Stomach (tissue), 9 donors: ENCODE results near the gene PPP1R13B. TPM values are rescaled to one million over a fixed set of nuclear protein-coding genes. Genes with fewer than 3 reads are reported as not detected.

Source experiments
- DNase-seq, 2 donors: peaks; one replicate each; pipeline versions ENCODE4 v3.0.0 to v3.0.0-alpha.2; 2013 to 2019
- H3K27ac ChIP-seq, 5 donors: fragments of 200-600 bp in 4 of 5; sonication (generic) in 4 of 5; one replicate each; pipeline ENCODE4 v1.5.1; 2013 to 2019; ENCODE audit warnings: mild to moderate bottlenecking in 1 of 5, moderate library complexity in 1 of 5
- H3K27me3 ChIP-seq, 3 donors: fragments of 200-600 bp; sonication (generic); one replicate each; pipeline ENCODE4 v1.5.1; 2017 to 2019; ENCODE audit warnings: mixed run types in 1 of 3
- H3K36me3 ChIP-seq, 4 donors: fragments of 200-600 bp; sonication (generic); 1 replicate in 3 of 4; 2 replicates in 1 of 4; pipeline ENCODE4 v1.5.1; 2016 to 2019
- H3K4me1 ChIP-seq, 4 donors: fragments of 200-600 bp; sonication (generic); one replicate each; pipeline ENCODE4 v1.5.1; 2016 to 2019
- H3K4me3 ChIP-seq, 4 donors: fragments of 200-600 bp; sonication (generic) in 3 of 4; one replicate each; pipeline ENCODE4 v1.5.1; 2016 to 2019; ENCODE audit warnings: mild to moderate bottlenecking in 1 of 4
- H3K9me3 ChIP-seq, 4 donors: fragments of 200-600 bp; sonication (generic); one replicate each; pipeline ENCODE4 v1.5.1; 2016 to 2019
- EP300 ChIP-seq: sonication (generic); formaldehyde crosslinking; IDR thresholded peaks from one replicate; pipeline ENCODE4 v1.6.1; 2017; ENCODE audit warnings: antibody characterized with exemption
- POLR2A ChIP-seq, 4 donors: fragments of 450-650 bp; IDR thresholded peaks; one replicate each; pipeline ENCODE4 v1.6.1; 2016; ENCODE audit warnings: antibody characterized with exemption in 4 of 4, control low read depth in 2 of 4, mild to moderate bottlenecking in 1 of 4, moderate library complexity in 1 of 4
- POLR2AphosphoS5 ChIP-seq, 3 donors: sonication (generic); formaldehyde crosslinking; IDR thresholded peaks; one replicate each; pipeline ENCODE4 v1.6.1; 2016; ENCODE audit warnings: antibody characterized with exemption in 3 of 3
- WGBS, 5 donors: extraction: QIAGEN DNeasy Blood & Tissue Kit in 3 of 5; methylation state at CpG; one replicate each; pipeline versions ENCODE4 v1.1.5 to v1.1.7; 2013 to 2018; 5-methylcytosine and 5-hydroxymethylcytosine counted together
- intact Hi-C: fragments of 100-400 bp; cut with DNase I; formaldehyde crosslinking; loops from one replicate; pipeline ENCODE4 v1.15.1; 2023; ENCODE audit warnings: low total_unique reads
- polyA plus RNA-seq, 3 donors: library from polyadenylated mRNA; stranded (reverse); fragments of 200-250 nt; gene quantifications; one replicate each; pipeline ENCODE4 v1.2.3, GENCODE V29; 2013
- total RNA-seq, 5 donors: library from RNA; depleted of rRNA; stranded (reverse); fragments of >200 nt; gene quantifications; one replicate each; pipeline versions ENCODE4 v1.1.0 to v1.2.3, GENCODE V29; 2014 to 2016
- TF ChIP-seq, protein P1 (sequence below), 7 experiments: fragments of 450-650 bp in 4 of 7; fragments of 200-600 bp in 3 of 7; sonication (generic) in 3 of 7; IDR thresholded peaks; one replicate each; pipeline ENCODE4 v1.5.1; 2016 to 2019; ENCODE audit warnings: antibody characterized with exemption in 7 of 7, control low read depth in 2 of 7, mild to moderate bottlenecking in 1 of 7
- donor health status: healthy with polysubstance abuse.
- donor health status: Bipolar disorder and iron deficiency.
- donor health status: healthy.

The PPP1R13B gene
- total and polyA plus RNA-seq, 8 donors = 10.8 to 84.0 (median 18.3) TPM

- no peaks in the 10 kb centered on the region for H3K9me3 ChIP-seq
- TF ChIP-seq POLR2A (IDR thresholded peaks at IDR 0.05) = no peak
- no peak for TF ChIP-seq EP300
- TF ChIP-seq POLR2AphosphoS5 (IDR thresholded peaks at IDR 0.05) = no peak
- TF ChIP-seq, protein P1, sequence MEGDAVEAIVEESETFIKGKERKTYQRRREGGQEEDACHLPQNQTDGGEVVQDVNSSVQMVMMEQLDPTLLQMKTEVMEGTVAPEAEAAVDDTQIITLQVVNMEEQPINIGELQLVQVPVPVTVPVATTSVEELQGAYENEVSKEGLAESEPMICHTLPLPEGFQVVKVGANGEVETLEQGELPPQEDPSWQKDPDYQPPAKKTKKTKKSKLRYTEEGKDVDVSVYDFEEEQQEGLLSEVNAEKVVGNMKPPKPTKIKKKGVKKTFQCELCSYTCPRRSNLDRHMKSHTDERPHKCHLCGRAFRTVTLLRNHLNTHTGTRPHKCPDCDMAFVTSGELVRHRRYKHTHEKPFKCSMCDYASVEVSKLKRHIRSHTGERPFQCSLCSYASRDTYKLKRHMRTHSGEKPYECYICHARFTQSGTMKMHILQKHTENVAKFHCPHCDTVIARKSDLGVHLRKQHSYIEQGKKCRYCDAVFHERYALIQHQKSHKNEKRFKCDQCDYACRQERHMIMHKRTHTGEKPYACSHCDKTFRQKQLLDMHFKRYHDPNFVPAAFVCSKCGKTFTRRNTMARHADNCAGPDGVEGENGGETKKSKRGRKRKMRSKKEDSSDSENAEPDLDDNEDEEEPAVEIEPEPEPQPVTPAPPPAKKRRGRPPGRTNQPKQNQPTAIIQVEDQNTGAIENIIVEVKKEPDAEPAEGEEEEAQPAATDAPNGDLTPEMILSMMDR (IDR thresholded peaks at IDR 0.05) = no peak
- H3K27ac ChIP-seq = peak overlapping the region; percentile 74 to 87 (median 77)
- 64 to 79% (median 76%) methylated on average over 8 to 10 of the region's 10 CpGs for WGBS, 5 donors
- intact Hi-C loops = no loop called here
- H3K4me1 ChIP-seq = peaks cover 34 to 57% (median 51%) of the 10 kb centered on the region in 4 donors
- no peak overlapping the region for H3K4me3 ChIP-seq
- H3K36me3 ChIP-seq = no peaks in the 10 kb centered on the region
- no peak for DNase-seq
- no peaks in the 10 kb centered on the region for H3K27me3 ChIP-seq
Measured at GRCh38 chr14:103868242-103868897, 21.0 kb upstream of the PPP1R13B start.

DNA sequence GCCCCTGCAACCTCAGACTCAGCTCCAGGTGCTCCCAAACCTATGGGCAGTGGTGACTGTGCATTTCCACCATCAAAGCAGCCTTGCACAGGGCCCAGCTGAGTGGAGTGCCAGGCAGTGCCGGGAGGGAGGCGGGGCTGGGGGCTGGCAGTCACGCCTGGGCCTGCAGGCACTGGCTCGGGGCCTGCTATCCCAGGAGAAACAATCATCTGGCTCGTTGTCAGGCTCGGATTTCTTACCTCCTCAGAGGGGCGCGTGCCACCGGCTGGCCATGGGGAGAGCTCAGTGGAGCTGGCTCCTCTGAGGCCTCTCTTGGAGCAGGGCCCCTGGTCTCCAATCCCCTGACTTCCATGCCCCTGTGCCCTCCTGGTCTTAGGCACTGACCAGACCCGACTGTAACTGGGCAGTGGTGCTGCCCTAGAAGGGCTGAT is 20.2 kb upstream of the PPP1R13B start:
- WGBS, 5 donors = 0 to 34% (median 30%) methylated on average over 1 to 10 of the region's 10 CpGs
- Histone ChIP-seq H3K27me3 (no peaks in the 10 kb centered on the region), H3K36me3 (no peaks in the 10 kb centered on the region), H3K27ac (peak overlapping the region; percentile 74 to 87 (median 77)), H3K4me1 (peaks cover 30 to 49% (median 44%) of the 10 kb centered on the region in 4 donors), H3K4me3 (no peak overlapping the region), H3K9me3 (no peaks in the 10 kb centered on the region)
- intact Hi-C loops = no loop called here
- TF ChIP-seq POLR2AphosphoS5 (IDR thresholded peaks at IDR 0.05) = peak in 2 of 3 donors; percentile 48 to 54
- TF ChIP-seq POLR2A (IDR thresholded peaks at IDR 0.05) = no peak
- DNase-seq = peak; percentile 81 to 90

GRCh38 chr14:103867020-103867419 is 19.6 kb upstream of the PPP1R13B start:
- TF ChIP-seq, protein P1 (IDR thresholded peaks at IDR 0.05) = no peak
- TF ChIP-seq POLR2AphosphoS5 (IDR thresholded peaks at IDR 0.05) = no peak
- no peak for TF ChIP-seq EP300
- no peak for TF ChIP-seq POLR2A (IDR thresholded peaks at IDR 0.05)
- Histone ChIP-seq H3K9me3 (no peaks in the 10 kb centered on the region), H3K27ac (peak overlapping the region; percentile 74 to 87 (median 77)), H3K27me3 (no peaks in the 10 kb centered on the region), H3K4me1 (peaks cover 24 to 44% (median 39%) of the 10 kb centered on the region in 4 donors), H3K36me3 (no peaks in the 10 kb centered on the region), H3K4me3 (no peak overlapping the region)
- WGBS, 5 donors = 57 to 76% (median 66%) methylated on average over 10 of the region's 10 CpGs
- intact Hi-C loops = no loop called here
- DNase-seq = no peak

GRCh38 chr14:103863245-103863644 is 15.9 kb upstream of the PPP1R13B start:
- Histone ChIP-seq H3K36me3 (no peaks in the 10 kb centered on the region), H3K4me1 (peaks cover 15 to 28% (median 20%) of the 10 kb centered on the region in 4 donors), H3K27ac (no peak overlapping the region), H3K4me3 (no peak overlapping the region), H3K27me3 (no peaks in the 10 kb centered on the region), H3K9me3 (no peaks in the 10 kb centered on the region)
- intact Hi-C loops = no loop called here
- DNase-seq = no peak
- TF ChIP-seq POLR2A (IDR thresholded peaks at IDR 0.05) (no peak), EP300 (no peak), POLR2AphosphoS5 (IDR thresholded peaks at IDR 0.05) (no peak)
- TF ChIP-seq, protein P1 (IDR thresholded peaks at IDR 0.05) = no peak
- WGBS, 5 donors = 85 to 93% (median 87%) methylated on average over 6 of the region's 6 CpGs

DNA sequence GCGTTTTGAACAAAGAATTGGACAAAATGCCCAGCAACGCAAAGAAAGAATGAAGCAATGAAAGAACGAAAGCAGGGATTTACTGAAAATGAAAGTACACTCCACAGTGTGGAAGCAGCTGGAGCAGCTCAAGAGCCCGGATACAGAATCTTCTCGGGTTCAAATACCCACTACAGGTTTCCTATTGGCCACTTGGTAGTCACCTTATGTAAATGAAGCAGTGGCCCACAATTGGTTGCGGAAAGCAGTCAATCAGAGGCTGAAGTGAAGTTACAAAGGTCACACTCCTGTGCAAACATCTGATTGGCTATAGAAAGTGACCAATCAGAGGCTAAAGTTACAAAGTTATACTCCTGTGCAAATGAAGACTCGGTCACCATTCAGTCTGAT is 15.0 kb upstream of the PPP1R13B start:
- Histone ChIP-seq H3K36me3 (no peaks in the 10 kb centered on the region), H3K27ac (no peak overlapping the region), H3K4me1 (peaks cover 6 to 19% (median 11%) of the 10 kb centered on the region in 4 donors), H3K4me3 (no peak overlapping the region), H3K9me3 (no peaks in the 10 kb centered on the region), H3K27me3 (no peaks in the 10 kb centered on the region)
- no peak for DNase-seq
- TF ChIP-seq, protein P1 (IDR thresholded peaks at IDR 0.05) = no peak
- TF ChIP-seq POLR2A (IDR thresholded peaks at IDR 0.05) = no peak
- no peak for TF ChIP-seq EP300
- TF ChIP-seq POLR2AphosphoS5 (IDR thresholded peaks at IDR 0.05) = no peak
- intact Hi-C loops = no loop called here
- 66 to 80% (median 74%) methylated on average over 7 of the region's 7 CpGs for WGBS, 5 donors
